Iris pigment epithelial cell (primary cell): Measurements from ENCODE around the gene AFP.
A peak's percentile ranks its signal among the peaks of the same experiment; 100 is the strongest.

Experiments used
- DNase-seq: peaks from one replicate; pipeline ENCODE4 v3.0.0-alpha.2; 2011; ENCODE audit warnings: low read depth

The AFP gene

DNA sequence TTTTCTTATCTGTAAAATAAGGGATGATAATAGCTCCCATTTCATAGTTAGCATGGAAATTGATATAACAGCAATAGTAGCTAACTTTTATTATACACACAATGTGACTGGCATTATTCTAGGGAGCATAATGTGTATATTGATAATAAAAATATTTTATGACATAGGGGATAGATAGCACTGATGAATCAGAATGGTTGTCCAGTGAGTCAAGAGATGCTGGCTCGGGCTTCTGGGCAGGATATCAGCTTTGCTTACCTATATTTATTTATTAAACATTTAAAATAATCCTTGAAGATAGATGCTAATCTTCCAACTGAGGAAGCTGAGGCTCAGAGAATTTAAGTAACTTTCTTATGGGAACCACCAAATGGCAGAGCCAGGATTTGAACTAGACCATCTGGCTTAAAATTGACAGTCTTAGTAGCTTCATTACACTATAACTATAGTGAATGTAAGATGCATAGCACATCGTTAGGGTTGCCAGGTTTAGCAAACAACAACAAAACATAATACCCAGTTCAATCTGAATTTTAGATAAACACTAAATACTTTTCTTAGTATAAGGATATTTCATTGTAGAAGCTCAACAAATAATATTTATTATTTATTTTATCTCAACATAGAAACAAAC is 2.7 kb downstream of the AFP start:
- peak; percentile 12 for DNase-seq

DNA sequence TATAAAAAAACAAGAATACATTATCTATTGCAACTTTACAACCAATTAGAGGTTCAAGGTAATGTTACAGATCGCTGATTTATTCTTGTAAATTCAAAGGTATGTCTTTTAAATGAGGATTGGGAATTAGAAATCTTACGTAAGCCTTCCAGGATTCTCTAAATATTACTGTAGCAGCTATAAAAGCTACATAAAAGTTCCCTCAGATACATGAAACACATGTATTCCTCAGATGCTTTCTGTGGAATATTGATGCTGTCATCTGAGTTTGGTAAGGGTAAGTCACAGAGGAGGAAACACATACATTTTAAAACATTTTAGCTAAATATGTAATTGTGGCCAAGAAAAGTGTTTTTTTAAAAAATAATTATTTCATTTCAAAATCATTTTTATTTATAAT is 3.4 kb downstream of the AFP start:
- DNase-seq, result no peak

DNA sequence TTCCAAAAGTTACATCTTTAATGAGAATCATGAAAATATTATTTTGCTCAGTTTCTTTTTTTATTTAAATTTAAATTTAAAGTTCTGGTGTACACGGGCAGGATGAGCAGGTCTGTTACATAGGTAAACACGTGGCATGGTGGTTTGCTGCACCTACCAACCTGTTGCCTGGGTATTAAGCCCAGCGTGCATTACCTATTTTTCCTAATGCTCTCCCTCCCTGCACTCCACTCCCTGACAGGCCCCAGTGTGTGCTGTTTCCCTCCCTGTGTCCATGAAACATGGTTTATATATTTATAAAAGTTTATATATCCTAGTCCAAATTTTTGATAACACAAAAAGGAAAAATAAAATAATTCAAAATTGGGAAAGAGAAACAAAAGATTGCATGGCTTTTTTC is 4.0 kb downstream of the AFP start:
- no peak for DNase-seq

DNA sequence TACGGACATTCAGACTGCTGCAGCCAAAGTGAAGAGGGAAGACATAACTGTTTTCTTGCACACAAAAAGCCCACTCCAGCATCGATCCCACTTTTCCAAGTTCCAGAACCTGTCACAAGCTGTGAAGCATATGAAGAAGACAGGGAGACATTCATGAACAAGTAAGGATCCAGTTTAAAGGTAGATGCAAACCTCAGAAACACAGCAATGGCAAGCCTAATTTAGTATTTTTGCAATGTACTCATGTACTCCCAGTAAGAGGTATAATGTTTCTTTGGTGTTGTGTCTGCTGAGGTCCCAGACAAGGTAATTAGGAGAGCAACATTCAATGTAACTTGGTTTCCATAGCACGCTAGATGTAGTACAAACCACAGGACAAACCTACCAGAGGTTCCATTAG is 4.6 kb downstream of the AFP start:
- DNase-seq, result no peak

DNA sequence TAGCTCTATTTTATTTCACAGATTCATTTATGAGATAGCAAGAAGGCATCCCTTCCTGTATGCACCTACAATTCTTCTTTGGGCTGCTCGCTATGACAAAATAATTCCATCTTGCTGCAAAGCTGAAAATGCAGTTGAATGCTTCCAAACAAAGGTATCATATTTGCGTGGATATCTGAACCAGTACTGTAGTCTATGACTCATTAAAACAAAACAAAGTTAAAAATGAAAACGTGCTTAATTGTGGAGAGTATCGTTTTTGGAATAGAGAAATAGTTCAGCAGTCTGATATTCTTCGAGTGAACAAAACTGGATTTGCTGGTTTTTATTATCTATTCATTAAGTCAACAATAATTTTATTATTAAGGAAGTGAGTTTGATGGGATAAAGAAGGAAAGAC is 6.3 kb downstream of the AFP start:
- peak; percentile 4 for DNase-seq

DNA sequence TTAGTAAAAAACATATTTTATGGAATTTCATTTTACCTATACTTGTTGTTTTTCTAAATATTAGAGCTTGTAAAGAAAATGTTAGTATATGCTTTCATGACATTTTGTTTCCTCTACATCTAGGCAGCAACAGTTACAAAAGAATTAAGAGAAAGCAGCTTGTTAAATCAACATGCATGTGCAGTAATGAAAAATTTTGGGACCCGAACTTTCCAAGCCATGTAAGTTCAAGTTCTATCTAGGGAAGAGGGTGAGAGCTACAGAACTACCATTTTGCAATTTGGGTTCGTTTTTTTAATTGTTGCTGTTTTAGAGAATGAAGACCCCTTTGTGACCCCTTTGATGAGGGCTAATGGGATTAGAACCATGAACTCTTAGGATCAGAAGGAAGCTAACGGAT is 7.2 kb downstream of the AFP start:
- no peak for DNase-seq

DNA sequence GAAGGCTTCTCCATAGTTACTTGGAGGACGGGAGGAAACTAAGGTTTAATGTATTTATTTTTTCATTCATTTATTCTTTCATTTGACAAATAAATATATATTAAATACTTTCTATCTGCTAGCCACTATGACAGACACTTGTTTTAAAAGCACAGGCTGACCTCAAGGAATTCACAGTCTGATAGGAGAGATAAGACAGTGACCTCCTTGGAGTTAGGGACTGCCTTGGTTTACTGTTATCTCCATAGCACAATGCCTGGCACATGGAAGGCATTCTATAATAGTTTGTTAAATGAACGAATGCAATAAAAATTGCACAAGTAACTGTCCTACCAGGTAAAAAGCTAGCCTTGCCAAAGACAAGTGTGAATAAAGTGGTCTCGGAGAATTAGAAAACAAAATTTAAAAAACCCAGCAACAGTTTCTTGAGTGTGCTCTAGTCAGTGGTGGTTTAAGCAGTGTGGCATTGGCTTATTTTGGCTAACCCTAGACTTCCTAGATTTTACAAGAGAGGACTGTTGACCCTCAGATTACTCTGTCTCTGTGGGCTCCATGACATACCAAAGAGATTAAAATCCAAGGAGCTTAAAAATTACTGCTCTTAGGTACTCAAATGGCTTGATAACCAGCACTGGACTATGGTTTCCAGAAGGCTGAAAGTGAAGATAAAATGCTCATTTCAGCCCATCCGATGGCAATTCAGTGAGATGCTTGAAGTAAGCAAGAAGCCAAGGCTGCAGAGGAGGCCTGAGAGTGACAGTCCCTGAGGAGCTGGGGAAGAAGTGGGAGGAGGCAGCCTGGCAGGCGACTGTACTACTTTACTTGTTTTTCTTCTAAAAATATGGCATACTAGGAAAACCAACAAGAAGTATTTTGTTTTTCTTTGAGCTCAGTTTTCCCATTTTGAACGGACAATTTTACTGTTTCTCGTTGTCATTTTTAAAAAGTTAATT is 9.6 kb downstream of the AFP start:
- no peak for DNase-seq

DNA sequence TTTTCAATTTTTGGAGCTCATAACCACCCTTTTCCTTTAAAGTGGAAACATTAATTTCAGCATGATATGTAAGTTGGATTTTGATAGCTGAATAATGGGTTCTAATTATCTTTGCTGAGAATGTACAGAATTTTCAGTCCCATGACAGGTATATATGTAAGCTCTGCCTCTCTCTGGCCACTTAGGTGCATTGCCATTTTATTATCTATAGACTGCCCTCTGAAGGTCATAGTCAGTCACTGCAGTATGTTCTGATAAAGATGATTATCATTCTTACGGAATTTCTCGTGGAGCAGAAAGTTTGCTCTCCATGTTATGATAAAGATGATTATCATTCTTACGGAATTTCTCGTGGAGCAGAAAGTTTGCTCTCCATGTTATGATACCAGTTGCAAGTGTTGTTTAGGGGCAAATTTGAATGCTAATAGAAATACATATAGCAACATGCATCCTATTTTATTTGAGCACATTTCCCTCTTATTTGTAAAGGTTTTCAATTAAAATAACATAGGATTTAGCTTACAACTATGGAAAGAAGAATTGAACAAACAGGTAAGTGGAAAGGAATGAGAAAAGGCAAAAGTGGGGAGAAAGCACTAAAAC is 10.4 kb downstream of the AFP start:
- DNase-seq, result peak; percentile 66

DNA sequence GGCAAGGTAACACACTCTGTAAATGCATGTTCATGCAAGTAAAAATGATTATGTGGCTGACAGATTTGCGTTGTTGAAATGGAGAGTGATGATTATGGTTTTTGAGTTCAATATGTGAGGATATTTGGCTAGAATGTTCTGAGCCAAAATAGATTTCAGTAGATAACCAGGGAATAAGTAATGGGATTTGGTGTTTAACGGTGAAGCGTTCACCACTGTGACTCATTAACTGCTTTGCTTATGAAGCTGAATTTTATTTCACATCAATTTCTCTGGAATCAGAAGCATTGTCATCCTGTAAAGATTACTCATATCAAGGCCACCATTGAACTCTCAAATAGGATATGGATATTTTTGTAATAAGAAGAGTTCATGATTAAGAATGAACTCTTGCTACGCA is 11.7 kb downstream of the AFP start:
- peak; percentile 62 for DNase-seq

DNA sequence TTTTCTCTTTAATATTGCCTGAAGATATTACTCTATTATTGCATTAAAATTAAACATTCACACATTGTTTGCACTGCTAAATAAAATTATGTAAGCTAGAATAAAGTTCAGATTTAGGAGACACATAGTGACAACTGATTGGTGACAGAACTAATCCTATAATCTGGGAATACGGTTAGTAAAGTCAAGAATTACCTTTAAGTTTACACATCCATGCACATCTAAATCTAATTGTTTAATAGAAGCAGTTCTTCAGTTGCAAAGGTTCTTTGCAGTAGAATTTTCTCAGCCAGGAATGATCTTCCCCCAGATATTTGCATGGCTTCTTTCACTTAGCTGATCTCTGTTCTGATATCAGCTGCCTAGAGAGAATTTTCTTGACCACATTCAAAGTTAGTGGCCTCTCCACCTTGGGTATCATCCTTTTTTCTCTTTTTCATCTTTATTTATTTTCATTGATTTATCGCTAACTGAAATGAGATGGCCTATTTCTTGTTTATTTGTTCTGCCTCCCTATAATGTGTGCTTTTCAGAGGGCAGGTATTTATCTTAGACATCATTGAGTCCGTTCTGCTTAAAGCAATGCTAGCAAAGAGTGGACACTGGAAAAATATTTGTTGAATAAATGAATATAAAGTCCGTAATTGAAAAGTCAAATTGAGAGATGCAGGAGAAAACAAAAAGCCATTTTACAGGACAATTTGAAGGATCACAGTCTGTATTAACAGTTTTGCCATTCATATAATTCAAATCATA is 12.6 kb downstream of the AFP start:
- no peak for DNase-seq

DNA sequence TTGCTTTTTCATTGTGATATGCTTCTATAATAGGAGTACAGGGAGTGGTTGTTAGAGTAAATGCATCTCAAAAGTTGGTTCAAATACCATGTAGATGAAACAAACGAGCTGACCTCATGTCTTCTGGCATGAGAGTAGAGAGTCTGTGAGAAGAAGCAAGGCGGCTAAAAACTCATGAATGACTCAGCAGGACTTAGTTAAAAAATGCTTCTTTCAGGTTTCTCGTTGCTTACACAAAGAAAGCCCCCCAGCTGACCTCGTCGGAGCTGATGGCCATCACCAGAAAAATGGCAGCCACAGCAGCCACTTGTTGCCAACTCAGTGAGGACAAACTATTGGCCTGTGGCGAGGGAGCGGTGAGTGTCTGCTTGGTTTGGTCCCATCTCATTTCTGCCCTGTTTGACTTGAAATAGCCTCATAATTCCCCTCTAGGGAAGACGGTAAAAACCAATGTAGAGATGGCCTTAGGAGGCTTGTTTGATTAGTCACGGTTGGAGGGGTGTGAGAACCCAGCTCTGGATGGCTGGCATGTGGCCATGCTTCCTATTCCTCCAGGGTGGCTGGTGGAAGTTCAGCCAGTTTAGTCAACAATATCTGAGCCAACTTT is 14.5 kb downstream of the AFP start:
- DNase-seq, result peak; percentile 96

DNA sequence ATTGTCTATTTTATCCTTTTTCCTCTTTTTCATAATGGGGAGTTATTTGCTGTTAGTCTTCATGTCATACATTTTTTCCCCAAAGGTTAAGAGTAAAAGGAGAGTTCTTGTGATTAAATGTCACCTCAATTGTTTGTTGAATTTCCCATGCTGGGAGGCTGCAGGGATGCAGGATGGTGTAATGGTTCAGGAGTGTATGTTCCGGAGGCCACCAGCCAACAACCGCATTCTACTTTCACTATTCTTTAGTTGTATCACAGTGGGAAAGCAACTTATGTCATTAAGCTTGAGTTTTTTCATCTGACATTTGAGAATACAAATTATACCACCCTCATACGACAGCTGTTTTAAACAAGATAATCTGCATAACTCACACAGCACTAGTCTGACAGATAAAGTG is 15.4 kb downstream of the AFP start:
- DNase-seq, result peak; percentile 74

DNA sequence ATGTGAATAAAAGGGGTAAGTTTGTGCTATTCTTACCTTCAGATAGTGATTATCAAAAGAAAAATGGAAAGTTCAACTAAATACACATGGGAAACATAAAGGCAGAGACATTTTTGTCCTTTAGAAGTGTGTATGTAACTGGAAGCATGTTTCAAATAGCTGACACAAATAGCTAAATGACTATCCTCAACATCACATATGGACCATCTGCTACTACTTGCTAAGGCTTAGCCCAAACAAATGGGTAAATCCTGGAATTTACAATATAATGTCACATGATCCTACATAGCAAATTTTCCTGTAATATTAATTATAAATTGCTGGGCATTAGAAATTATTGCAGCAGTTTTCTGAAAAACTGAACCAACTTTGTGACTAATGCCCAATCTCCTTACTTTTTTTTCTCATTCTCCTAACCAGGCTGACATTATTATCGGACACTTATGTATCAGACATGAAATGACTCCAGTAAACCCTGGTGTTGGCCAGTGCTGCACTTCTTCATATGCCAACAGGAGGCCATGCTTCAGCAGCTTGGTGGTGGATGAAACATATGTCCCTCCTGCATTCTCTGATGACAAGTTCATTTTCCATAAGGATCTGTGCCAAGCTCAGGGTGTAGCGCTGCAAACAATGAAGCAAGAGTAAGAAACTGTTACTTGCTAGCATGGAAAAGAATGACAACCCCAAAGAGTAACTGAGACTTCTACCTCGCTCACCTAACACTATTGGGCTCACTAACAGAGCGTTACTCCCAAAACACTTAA is 16.1 kb downstream of the AFP start:
- no peak for DNase-seq

DNA sequence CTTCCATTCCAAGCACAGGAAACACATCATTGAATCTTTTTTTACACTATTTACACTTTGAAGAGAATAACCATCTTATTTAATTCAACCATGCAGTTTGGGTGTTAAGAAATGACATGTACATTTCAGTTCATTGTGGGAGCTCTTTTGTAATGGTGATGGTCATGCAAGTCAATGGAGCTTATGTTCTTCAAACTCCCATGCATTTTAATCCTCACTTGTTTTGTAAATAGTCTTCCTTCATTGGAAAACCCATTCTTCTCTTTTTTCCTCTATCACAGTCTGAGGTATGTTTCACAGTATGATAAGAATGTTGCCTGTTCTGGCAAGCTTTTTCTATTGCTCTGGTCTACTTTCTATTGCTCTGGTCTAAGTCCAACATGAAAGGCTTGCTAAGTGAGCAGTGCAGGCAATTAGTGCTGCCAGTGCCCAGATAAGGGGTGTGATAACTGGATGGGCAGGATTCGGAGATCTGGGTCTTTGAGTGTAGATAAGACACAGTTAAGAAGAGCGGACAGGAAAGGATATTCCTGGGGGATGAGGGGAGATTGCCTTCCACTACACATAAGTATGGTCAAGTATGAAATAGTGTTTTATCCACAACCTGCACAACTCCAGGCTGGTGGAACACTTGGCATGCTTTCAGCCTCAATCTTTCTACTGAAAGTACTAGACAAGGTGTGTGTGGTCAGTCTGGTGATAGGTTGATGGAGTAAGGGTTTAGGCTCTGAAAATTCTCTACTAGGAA is 17.1 kb downstream of the AFP start:
- peak; percentile 26 for DNase-seq

DNA sequence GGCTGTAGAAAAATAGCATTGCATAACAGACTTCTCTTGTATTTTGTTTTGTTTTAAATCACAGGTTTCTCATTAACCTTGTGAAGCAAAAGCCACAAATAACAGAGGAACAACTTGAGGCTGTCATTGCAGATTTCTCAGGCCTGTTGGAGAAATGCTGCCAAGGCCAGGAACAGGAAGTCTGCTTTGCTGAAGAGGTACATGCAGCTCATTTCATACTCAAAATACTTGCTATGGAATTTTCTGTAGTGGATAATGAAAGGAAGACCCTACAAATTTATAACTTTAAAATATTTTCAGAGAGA is 17.6 kb downstream of the AFP start:
- DNase-seq, result peak; percentile 17

DNA sequence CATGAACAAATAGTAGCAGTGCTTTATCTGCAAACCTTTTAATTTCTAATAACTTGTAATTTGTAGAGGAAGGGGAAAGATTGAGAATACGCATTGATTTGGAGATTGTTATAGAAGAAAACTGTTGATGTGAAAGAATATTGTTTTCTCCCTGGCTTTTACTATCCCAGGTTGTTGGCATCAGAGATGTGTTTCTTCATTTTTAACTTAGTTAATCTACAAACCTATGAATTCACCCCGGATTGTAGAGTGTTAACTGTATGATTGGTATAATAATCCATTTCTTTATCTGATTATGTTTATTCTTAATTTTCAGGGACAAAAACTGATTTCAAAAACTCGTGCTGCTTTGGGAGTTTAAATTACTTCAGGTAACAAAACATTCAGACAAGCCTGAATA is 18.9 kb downstream of the AFP start:
- DNase-seq, result no peak

DNA sequence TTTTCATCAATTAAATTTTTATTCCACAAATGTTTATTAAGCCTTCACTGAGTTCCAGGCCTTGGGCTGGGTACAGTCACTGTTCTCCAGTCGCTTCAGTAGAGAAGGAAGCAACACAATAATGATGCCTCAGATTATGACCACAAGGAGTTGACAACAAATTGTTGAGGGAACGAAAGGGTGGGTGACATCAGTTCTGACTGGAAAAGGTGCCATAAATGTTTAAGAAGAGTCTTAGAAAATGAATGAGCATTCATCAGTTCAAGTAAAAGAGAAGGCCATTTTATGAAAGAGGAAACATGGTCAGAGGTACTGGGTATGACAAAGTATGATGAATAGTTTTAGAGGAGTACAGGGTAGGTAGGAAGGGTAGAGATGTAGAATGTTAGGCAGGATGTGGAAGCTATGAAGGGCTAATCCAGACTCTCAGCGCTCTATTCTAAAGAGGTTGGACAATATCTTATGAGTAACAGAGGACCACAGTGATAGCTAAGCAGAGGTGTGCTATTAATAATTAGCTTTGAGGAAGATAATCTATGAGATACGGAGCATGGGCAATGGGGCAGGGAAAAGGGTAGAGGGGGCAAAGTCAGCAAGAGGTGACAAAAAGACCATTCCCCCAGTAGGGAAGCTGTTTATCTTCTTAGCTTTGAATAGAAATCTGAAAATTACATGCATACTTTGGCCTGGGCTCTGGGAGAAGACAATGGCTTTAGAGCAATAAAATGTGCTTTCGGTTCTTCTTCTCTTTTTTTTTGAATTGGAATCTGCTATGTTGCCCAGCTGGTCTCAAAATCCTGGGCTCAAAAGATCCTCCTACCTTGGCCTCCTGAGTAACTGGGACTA is 20.4 kb downstream of the AFP start:
- no peak for DNase-seq

DNA sequence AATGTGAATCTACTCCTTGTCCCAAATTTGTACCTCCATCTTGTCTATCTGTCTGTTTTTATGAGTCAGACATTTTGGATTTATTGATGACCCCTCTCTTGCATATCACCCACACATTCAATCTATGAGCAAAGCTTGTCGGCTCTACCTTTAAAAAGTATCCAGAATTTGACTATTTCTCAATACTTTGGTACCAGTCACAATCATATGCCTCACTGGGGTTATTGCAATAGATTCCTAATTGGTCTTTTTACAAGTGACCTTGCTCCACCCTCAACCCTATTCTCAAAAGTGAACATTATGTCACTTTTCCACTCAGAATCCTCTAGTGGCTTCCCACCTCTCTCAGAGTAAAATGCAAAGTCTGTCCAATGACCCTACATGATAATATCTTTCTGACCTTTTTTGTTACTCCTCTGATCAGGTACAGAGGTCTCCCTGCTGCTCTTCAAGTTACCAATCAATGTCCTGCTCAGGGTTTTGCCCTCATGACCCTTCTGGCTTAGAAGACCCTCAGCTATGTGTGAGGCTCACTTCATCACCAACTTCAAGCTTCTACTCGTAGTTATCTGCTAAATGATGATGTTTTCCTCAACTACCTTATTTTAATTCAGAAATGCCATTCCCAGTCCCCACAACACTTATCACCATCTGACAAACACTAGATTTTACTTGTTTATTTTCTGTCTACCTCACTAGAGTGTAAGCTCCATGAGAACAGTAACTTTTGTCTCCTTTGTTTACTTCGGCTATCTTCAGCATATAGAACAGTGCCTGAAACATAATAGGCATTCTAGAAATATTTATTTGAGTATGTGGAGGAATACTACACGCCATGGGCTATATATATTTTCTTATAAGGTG is 22.4 kb downstream of the AFP start:
- no peak for DNase-seq

DNA sequence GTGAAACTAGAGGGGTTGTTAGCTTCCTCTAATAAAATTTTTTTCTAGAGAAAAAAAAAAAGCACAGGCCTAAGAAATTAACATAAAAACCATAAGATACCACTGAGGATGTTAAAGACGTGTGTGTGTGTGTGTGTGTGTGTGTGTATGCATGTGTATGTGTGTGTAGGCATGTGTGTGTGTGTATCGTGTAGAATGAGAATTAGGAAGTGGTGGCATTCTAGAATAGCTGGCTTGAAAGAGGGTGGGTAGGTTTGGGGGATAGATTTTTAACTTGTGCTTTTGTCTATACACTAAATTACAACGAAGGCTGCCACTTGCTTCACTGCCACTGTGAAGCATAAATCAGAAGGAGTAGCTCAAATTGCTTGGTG is 23.0 kb downstream of the AFP start:
- no peak for DNase-seq
